Natural killer cell (primary cell): Measurements from ENCODE around the gene BORCS5. TPM values are rescaled to one million over a fixed set of nuclear protein-coding genes. Genes with fewer than 3 reads are reported as not detected.

Experiments
- ATAC-seq, 3 donors: fragments of 150-1000 bp in 2 of 3; fragments of 200-7000 bp in 1 of 3; cut with Tn5 transposase; 1 replicate in 1 of 3; 2 replicates in 2 of 3; pipeline ENCODE4 v1.10.0; 2021; ENCODE audit warnings: mild to moderate bottlenecking in 2 of 3, moderate library complexity in 2 of 3
- DNase-seq, 2 donors: peaks; one replicate each; pipeline versions ENCODE4 v3.0.0 to v3.0.0-alpha.2; 2013 to 2021; ENCODE audit warnings: mixed read lengths in 1 of 2
- H3K27ac ChIP-seq: one replicate; pipeline ENCODE4 v1.5.1; 2013; ENCODE audit warnings: mild to moderate bottlenecking, low read length
- H3K27me3 ChIP-seq: one replicate; pipeline ENCODE4 v1.6.1; 2013; ENCODE audit warnings: low read length; ENCODE audit not compliant: control insufficient read depth, insufficient read depth
- H3K36me3 ChIP-seq: one replicate; pipeline ENCODE4 v1.6.1; 2013; ENCODE audit warnings: low read length; ENCODE audit not compliant: control insufficient read depth, insufficient read depth
- H3K4me1 ChIP-seq: one replicate; pipeline ENCODE4 v1.6.1; 2013; ENCODE audit warnings: low read length; ENCODE audit not compliant: control insufficient read depth, insufficient read depth
- H3K4me3 ChIP-seq: one replicate; pipeline ENCODE4 v1.5.1; 2013; ENCODE audit warnings: low read length
- H3K9me3 ChIP-seq: one replicate; pipeline ENCODE4 v1.6.1; 2013; ENCODE audit warnings: low read length; ENCODE audit not compliant: control insufficient read depth, insufficient read depth
- H3K27ac Mint-ChIP-seq, 2 donors: one replicate each; pipeline ENCODE4 v1.8.0; 2022; ENCODE audit warnings: mild to moderate bottlenecking in 2 of 2, mixed read lengths in 2 of 2, moderate library complexity in 1 of 2
- H3K27me3 Mint-ChIP-seq, 2 donors: one replicate each; pipeline ENCODE4 v1.8.0; 2022; ENCODE audit warnings: low read depth in 2 of 2, mixed read lengths in 2 of 2
- H3K36me3 Mint-ChIP-seq: one replicate; pipeline ENCODE4 v1.8.0; 2022; ENCODE audit warnings: mixed read lengths
- H3K4me1 Mint-ChIP-seq, 2 donors: one replicate each; pipeline ENCODE4 v1.8.0; 2022; ENCODE audit warnings: mixed read lengths in 2 of 2
- H3K4me3 Mint-ChIP-seq: one replicate; pipeline ENCODE4 v1.8.0; 2022; ENCODE audit warnings: mild to moderate bottlenecking, moderate library complexity, mixed read lengths
- H3K9me3 Mint-ChIP-seq, 2 donors: one replicate each; pipeline ENCODE4 v1.8.0; 2022; ENCODE audit warnings: mixed read lengths in 2 of 2
- WGBS: methylation state at CpG from one replicate; pipeline ENCODE4 v1.1.7; 2013; ENCODE audit warnings: missing lambda C conversion rate; ENCODE audit not compliant: insufficient coverage; 5-methylcytosine and 5-hydroxymethylcytosine counted together
- intact Hi-C: fragments of 100-400 bp; cut with micrococcal nuclease; formaldehyde crosslinking; loops from one replicate; pipeline ENCODE4 v1.14.2; 2022
- total RNA-seq, 4 donors: library from RNA; stranded (reverse); fragments of 120-200 nt in 1 of 4; gene quantifications; one replicate each; pipeline versions ENCODE4 v1.2.3 to v1.2.4, GENCODE V29; 2013 to 2022
- TF ChIP-seq, protein P1 (sequence below): fragments of 200-600 bp; IDR thresholded peaks from one replicate; pipeline ENCODE4 v1.8.0; 2022; ENCODE audit warnings: antibody characterized with exemption

Gene BORCS5
- total RNA-seq, 3 donors from 2014 or later (not counting 1 experiment from before 2014, with no cell fraction given), result 28.5 to 32.8 (median 29.2) TPM

DNA sequence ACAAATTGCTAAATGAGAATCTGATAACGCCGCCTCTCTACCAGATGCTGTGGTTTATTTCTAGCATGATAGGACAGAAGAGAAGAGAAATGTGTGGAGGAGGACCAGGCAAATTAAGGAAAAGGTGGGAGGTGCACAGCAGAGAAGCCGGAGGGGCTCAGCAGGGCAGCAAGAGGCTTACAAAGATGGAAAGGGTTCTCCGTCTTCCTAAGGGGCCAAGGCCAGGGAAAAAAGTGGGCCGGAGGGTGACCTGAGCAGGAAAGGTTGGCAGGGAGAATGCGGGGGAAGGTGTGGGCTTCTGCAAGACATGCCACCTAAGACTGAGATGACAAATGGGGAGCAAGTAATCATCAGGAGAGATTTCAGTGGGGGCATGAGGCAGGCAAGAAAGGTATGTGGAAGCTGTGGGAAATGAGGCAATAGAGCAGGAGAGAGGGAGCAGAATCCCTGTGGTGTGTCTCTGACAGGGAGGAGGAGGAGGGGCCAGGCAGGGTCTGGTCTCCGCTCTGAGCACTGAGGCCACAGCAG is 25.6 kb upstream of the BORCS5 start:
- ATAC-seq (no peak), DNase-seq (no peak)
- Histone ChIP-seq H3K27me3 (no peaks in the 10 kb centered on the region), H3K9me3 (no peaks in the 10 kb centered on the region), H3K36me3 (no peaks in the 10 kb centered on the region), H3K4me1 (peaks cover 6% of the 10 kb centered on the region), H3K4me3 (no peak overlapping the region), H3K27ac (no peak overlapping the region)
- TF ChIP-seq, protein P1, sequence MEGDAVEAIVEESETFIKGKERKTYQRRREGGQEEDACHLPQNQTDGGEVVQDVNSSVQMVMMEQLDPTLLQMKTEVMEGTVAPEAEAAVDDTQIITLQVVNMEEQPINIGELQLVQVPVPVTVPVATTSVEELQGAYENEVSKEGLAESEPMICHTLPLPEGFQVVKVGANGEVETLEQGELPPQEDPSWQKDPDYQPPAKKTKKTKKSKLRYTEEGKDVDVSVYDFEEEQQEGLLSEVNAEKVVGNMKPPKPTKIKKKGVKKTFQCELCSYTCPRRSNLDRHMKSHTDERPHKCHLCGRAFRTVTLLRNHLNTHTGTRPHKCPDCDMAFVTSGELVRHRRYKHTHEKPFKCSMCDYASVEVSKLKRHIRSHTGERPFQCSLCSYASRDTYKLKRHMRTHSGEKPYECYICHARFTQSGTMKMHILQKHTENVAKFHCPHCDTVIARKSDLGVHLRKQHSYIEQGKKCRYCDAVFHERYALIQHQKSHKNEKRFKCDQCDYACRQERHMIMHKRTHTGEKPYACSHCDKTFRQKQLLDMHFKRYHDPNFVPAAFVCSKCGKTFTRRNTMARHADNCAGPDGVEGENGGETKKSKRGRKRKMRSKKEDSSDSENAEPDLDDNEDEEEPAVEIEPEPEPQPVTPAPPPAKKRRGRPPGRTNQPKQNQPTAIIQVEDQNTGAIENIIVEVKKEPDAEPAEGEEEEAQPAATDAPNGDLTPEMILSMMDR, result no peak
- Mint-ChIP-seq H3K27me3 (peaks cover 19 to 26% of the 10 kb centered on the region in 2 donors), H3K27ac (no peak overlapping the region), H3K9me3 (no peaks in the 10 kb centered on the region), H3K4me1 (peaks cover 20 to 28% of the 10 kb centered on the region in 2 donors), H3K36me3 (no peaks in the 10 kb centered on the region), H3K4me3 (no peak overlapping the region)
- 80% methylated on average over 7 of the region's 7 CpGs for WGBS
- intact Hi-C loops, result loop anchor here (10.0 kb wide), 1 partner anchor 247 kb away; no protein-coding TSS in a partner anchor

GRCh38 chr12:12331896-12332295 is 25.0 kb upstream of the BORCS5 start:
- Mint-ChIP-seq H3K36me3 (no peaks in the 10 kb centered on the region), H3K4me3 (no peak overlapping the region), H3K27me3 (peaks cover 19 to 27% of the 10 kb centered on the region in 2 donors), H3K9me3 (no peaks in the 10 kb centered on the region), H3K4me1 (peaks cover 20 to 28% of the 10 kb centered on the region in 2 donors), H3K27ac (no peak overlapping the region)
- intact Hi-C loops, result loop anchor here (10.0 kb wide), 1 partner anchor 247 kb away; no protein-coding TSS in a partner anchor
- Histone ChIP-seq H3K27ac (no peak overlapping the region), H3K4me3 (no peak overlapping the region), H3K27me3 (no peaks in the 10 kb centered on the region), H3K4me1 (peaks cover 6% of the 10 kb centered on the region), H3K36me3 (no peaks in the 10 kb centered on the region), H3K9me3 (no peaks in the 10 kb centered on the region)
- ATAC-seq (no peak), DNase-seq (no peak)
- 89% methylated on average over 1 of the region's 1 CpG for WGBS
- TF ChIP-seq, protein P1, result no peak

- WGBS, result 77% methylated on average over 12 of the region's 12 CpGs
- intact Hi-C loops, result loop anchor here (10.0 kb wide), 1 partner anchor 249 kb away; no protein-coding TSS in a partner anchor
- no peak overlapping the region for H3K4me3 Mint-ChIP-seq
Observed at GRCh38 chr12:12333407-12334366, 23.2 kb upstream of the BORCS5 start.

More at GRCh38 chr12:12333407-12334366, 23.2 kb upstream of the BORCS5 start:
- H3K27ac ChIP-seq, result no peak overlapping the region
- H3K27me3 ChIP-seq, result no peaks in the 10 kb centered on the region
- Mint-ChIP-seq H3K9me3 (no peaks in the 10 kb centered on the region), H3K27ac (no peak overlapping the region), H3K27me3 (peaks cover 21 to 27% of the 10 kb centered on the region in 2 donors), H3K36me3 (no peaks in the 10 kb centered on the region), H3K4me1 (peaks cover 18 to 26% of the 10 kb centered on the region in 2 donors)
- TF ChIP-seq, protein P1, result no peak
- peaks cover 7% of the 10 kb centered on the region for H3K4me1 ChIP-seq
- ATAC-seq, result no peak
- no peaks in the 10 kb centered on the region for H3K36me3 ChIP-seq
- no peak for DNase-seq
- H3K9me3 ChIP-seq, result no peaks in the 10 kb centered on the region
- no peak overlapping the region for H3K4me3 ChIP-seq
